Peyer's patch (tissue), 4 donors: ENCODE results near the gene ONECUT1.

Experiments used
- CTCF ChIP-seq, 6 experiments: fragments of 450-650 bp in 4 of 6; fragments of 200-600 bp in 2 of 6; sonication (generic) in 1 of 6; IDR thresholded peaks; one replicate each; pipeline ENCODE4 v1.5.1; 2017 to 2019; ENCODE audit warnings: antibody characterized with exemption in 6 of 6, mild to moderate bottlenecking in 3 of 6, moderate library complexity in 1 of 6
- POLR2A ChIP-seq, 2 donors: fragments of 450-650 bp; IDR thresholded peaks; one replicate each; pipeline ENCODE4 v1.5.1; 2017; ENCODE audit warnings: antibody characterized with exemption in 2 of 2, mild to moderate bottlenecking in 2 of 2, moderate library complexity in 2 of 2

DNA sequence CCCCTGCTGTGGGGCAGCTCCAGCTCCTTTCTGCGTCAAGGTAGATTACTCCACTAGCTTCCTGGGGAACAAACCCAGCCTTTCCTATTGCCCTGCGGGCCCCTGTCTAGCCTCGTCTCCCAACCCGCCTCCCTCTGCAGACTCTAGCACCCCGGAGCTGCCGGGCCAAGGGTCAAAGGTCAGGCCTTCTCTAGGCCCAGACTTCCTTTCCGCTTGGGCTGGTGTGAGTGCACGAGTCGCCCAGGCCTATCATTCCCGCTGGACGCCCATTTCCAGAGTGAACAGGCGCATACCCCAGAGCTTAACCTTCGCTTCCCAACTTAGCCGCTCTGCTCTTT is 11.6 kb upstream of the ONECUT1 start:
- TF ChIP-seq CTCF (IDR thresholded peaks at IDR 0.05) = no peak
- TF ChIP-seq POLR2A (IDR thresholded peaks at IDR 0.05) = no peak
